NCI-H2107 (cell line): Measurements from ENCODE around the gene PLS1.
"Not testable (repeated sequence)": the region's sequence is repeated elsewhere in the genome, so short reads cannot be mapped to it uniquely, and the experiment has no call there.

Experiments
- DNase-seq: peaks from one replicate; lab custom pipeline; 2025; lab: John Stamatoyannopoulos, UW

PLS1 gene

GRCh38 chr3:142595581-142595950 lies 627 bp upstream of the PLS1 start:
- no peak for DNase-seq

GRCh38 chr3:142596726-142597088 lies 514 bp downstream of the PLS1 start:
- no peak for DNase-seq

- DNase-seq = no peak
These were observed 1.7 kb downstream of the PLS1 start for GRCh38 chr3:142597906-142598305.

GRCh38 chr3:142601713-142602112 lies 5.5 kb downstream of the PLS1 start:
- no peak for DNase-seq

- DNase-seq = no peak
These were observed 6.6 kb downstream of the PLS1 start for GRCh38 chr3:142602619-142603385.

- not testable (repeated sequence) for DNase-seq
These were observed 7.2 kb downstream of the PLS1 start for GRCh38 chr3:142603386-142603705.

- DNase-seq = no peak
These were observed 8.7 kb downstream of the PLS1 start for GRCh38 chr3:142604940-142605339.

GRCh38 chr3:142608631-142609030 lies 12.4 kb downstream of the PLS1 start:
- DNase-seq = no peak

GRCh38 chr3:142609136-142609535 lies 12.9 kb downstream of the PLS1 start:
- DNase-seq = no peak

GRCh38 chr3:142611206-142611605 lies 15.0 kb downstream of the PLS1 start:
- no peak for DNase-seq

GRCh38 chr3:142613491-142613890 lies 17.3 kb downstream of the PLS1 start:
- no peak for DNase-seq

- DNase-seq = no peak
These were observed 17.9 kb downstream of the PLS1 start for GRCh38 chr3:142614059-142614626.

- DNase-seq = no peak
These were observed 19.0 kb downstream of the PLS1 start for GRCh38 chr3:142615171-142615570.

GRCh38 chr3:142618917-142619461 lies 22.8 kb downstream of the PLS1 start:
- DNase-seq = no peak

GRCh38 chr3:142622405-142622804 lies 26.2 kb downstream of the PLS1 start:
- no peak for DNase-seq

GRCh38 chr3:142623194-142623593 lies 27.0 kb downstream of the PLS1 start:
- DNase-seq = no peak

- no peak for DNase-seq
These were observed 28.4 kb downstream of the PLS1 start for GRCh38 chr3:142624341-142625152.

- DNase-seq = no peak
These were observed 28.9 kb downstream of the PLS1 start for GRCh38 chr3:142625153-142625440.

GRCh38 chr3:142626971-142627370 lies 30.8 kb downstream of the PLS1 start:
- DNase-seq = no peak

GRCh38 chr3:142628801-142629200 lies 32.6 kb downstream of the PLS1 start:
- DNase-seq = no peak

GRCh38 chr3:142633073-142633472 lies 36.9 kb downstream of the PLS1 start:
- peak; percentile 57 for DNase-seq

GRCh38 chr3:142636050-142636449 lies 39.9 kb downstream of the PLS1 start:
- DNase-seq = no peak

- DNase-seq = no peak
These were observed 40.5 kb downstream of the PLS1 start for GRCh38 chr3:142636664-142637063.
